ENCODE results near the gene HOXB7.

HOXB7 gene

GRCh38 chr17:48630925-48631692, 20.3 kb upstream of the HOXB7 start:
- no peak overlapping the region for H3K4me2 ChIP-seq (ENCODE audit: low read length)
- peaks cover 38% of the 10 kb centered on the region for H3K4me1 ChIP-seq (ENCODE audit: low read length)
- no peak overlapping the region for H2AFZ ChIP-seq (ENCODE audit: low read depth, low read length)
- H3K27me3 ChIP-seq (ENCODE audit: low read depth, low read length): peaks cover 24% of the 10 kb centered on the region
- H3K9me3 ChIP-seq (ENCODE audit: insufficient read depth, low read length): no peaks in the 10 kb centered on the region
- no peak overlapping the region for H3K27ac ChIP-seq (ENCODE audit: low read length)
- H4K20me1 ChIP-seq (ENCODE audit: insufficient read depth, low read length): no peaks in the 10 kb centered on the region
- no peaks in the 10 kb centered on the region for H3K79me2 ChIP-seq (ENCODE audit: low read length)
- H3K36me3 ChIP-seq (replicated peaks; ENCODE audit: low read depth, low read length): no peaks in the 10 kb centered on the region
- TF ChIP-seq EZH2phosphoT487 (IDR thresholded peaks at IDR 0.05; ENCODE audit: low read depth): no peak
- no peak overlapping the region for H3K9ac ChIP-seq (ENCODE audit: low read length)
- no peak overlapping the region for H3K4me3 ChIP-seq (ENCODE audit: low read length)

- Histone ChIP-seq H3K9ac (ENCODE audit: low read length) (no peak overlapping the region), H2AFZ (ENCODE audit: low read depth, low read length) (no peak overlapping the region), H3K79me2 (ENCODE audit: low read length) (no peaks in the 10 kb centered on the region), H4K20me1 (ENCODE audit: insufficient read depth, low read length) (no peaks in the 10 kb centered on the region), H3K9me3 (ENCODE audit: insufficient read depth, low read length) (no peaks in the 10 kb centered on the region), H3K4me1 (ENCODE audit: low read length) (peaks cover 30% of the 10 kb centered on the region), H3K4me2 (ENCODE audit: low read length) (no peak overlapping the region), H3K27me3 (ENCODE audit: low read depth, low read length) (peaks cover 24% of the 10 kb centered on the region), H3K27ac (ENCODE audit: low read length) (no peak overlapping the region), H3K36me3 (replicated peaks; ENCODE audit: low read depth, low read length) (no peaks in the 10 kb centered on the region), H3K4me3 (ENCODE audit: low read length) (no peak overlapping the region)
- no peak for TF ChIP-seq EZH2phosphoT487 (IDR thresholded peaks at IDR 0.05; ENCODE audit: low read depth)
- TF ChIP-seq CTCF (IDR thresholded peaks at IDR 0.05; ENCODE audit: low read depth, low read length): no peak
These were observed 19.4 kb upstream of the HOXB7 start for GRCh38 chr17:48630009-48630924.

GRCh38 chr17:48629411-48629759, 18.6 kb upstream of the HOXB7 start:
- Histone ChIP-seq H3K9ac (ENCODE audit: low read length) (no peak overlapping the region), H3K4me3 (ENCODE audit: low read length) (no peak overlapping the region), H3K79me2 (ENCODE audit: low read length) (no peaks in the 10 kb centered on the region)

More at GRCh38 chr17:48629411-48629759, 18.6 kb upstream of the HOXB7 start:
- Histone ChIP-seq H3K36me3 (replicated peaks; ENCODE audit: low read depth, low read length) (no peaks in the 10 kb centered on the region), H3K4me1 (ENCODE audit: low read length) (peaks cover 24% of the 10 kb centered on the region), H3K4me2 (ENCODE audit: low read length) (no peak overlapping the region), H3K9me3 (ENCODE audit: insufficient read depth, low read length) (no peaks in the 10 kb centered on the region), H3K27me3 (ENCODE audit: low read depth, low read length) (peaks cover 30% of the 10 kb centered on the region), H4K20me1 (ENCODE audit: insufficient read depth, low read length) (no peaks in the 10 kb centered on the region), H2AFZ (ENCODE audit: low read depth, low read length) (no peak overlapping the region), H3K27ac (ENCODE audit: low read length) (no peak overlapping the region)
- TF ChIP-seq EZH2phosphoT487 (IDR thresholded peaks at IDR 0.05; ENCODE audit: low read depth): no peak
- TF ChIP-seq CTCF (IDR thresholded peaks at IDR 0.05; ENCODE audit: low read depth, low read length): no peak

Measured in OCI-LY3 (cell line).